Lower leg skin (tissue), 3 donors: ENCODE results near the gene TRIO.

Source experiments
- POLR2A ChIP-seq, 2 donors: fragments of 450-650 bp; IDR thresholded peaks; one replicate each; pipeline ENCODE4 v1.6.1; 2016 to 2017; ENCODE audit warnings: antibody characterized with exemption in 2 of 2, mild to moderate bottlenecking in 1 of 2, moderate library complexity in 1 of 2
- TF ChIP-seq, protein P1 (sequence below), 3 donors: fragments of 450-650 bp; IDR thresholded peaks; one replicate each; pipeline ENCODE4 v1.5.1; 2016; ENCODE audit warnings: antibody characterized with exemption in 3 of 3, mild to moderate bottlenecking in 3 of 3, moderate library complexity in 2 of 3

DNA sequence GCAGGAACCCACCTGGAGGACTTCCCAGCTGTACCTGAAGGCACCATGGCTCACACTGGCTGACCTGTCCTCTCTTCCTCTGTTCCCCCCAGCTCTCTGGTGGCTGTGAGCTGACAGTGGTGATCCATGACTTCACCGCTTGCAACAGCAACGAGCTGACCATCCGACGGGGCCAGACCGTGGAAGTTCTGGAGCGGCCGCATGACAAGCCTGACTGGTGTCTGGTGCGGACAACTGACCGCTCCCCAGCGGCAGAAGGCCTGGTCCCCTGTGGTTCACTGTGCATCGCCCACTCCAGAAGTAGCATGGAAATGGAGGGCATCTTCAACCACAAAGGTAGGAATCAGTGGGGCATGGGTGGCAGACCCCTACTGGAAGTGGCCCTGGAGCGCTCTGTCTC lies 276.5 kb downstream of the TRIO start:
- TF ChIP-seq, protein P1, sequence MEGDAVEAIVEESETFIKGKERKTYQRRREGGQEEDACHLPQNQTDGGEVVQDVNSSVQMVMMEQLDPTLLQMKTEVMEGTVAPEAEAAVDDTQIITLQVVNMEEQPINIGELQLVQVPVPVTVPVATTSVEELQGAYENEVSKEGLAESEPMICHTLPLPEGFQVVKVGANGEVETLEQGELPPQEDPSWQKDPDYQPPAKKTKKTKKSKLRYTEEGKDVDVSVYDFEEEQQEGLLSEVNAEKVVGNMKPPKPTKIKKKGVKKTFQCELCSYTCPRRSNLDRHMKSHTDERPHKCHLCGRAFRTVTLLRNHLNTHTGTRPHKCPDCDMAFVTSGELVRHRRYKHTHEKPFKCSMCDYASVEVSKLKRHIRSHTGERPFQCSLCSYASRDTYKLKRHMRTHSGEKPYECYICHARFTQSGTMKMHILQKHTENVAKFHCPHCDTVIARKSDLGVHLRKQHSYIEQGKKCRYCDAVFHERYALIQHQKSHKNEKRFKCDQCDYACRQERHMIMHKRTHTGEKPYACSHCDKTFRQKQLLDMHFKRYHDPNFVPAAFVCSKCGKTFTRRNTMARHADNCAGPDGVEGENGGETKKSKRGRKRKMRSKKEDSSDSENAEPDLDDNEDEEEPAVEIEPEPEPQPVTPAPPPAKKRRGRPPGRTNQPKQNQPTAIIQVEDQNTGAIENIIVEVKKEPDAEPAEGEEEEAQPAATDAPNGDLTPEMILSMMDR (IDR thresholded peaks at IDR 0.05), result no peak
- no peak for TF ChIP-seq POLR2A (IDR thresholded peaks at IDR 0.05)
